Hepatocyte (in vitro differentiated cells): ENCODE data around the gene CLCF1.

Experiments used
- CTCF ChIP-seq: fragments of 200-600 bp; sonication (generic); IDR thresholded peaks from 2 replicates; pipeline ENCODE4 v1.5.1; 2016; ENCODE audit warnings: antibody characterized with exemption, mild to moderate bottlenecking; ENCODE audit not compliant: poor library complexity
- EZH2 ChIP-seq: fragments of 200-600 bp; sonication (generic); IDR thresholded peaks from 2 replicates; pipeline ENCODE4 v1.6.1; 2016; ENCODE audit warnings: antibody characterized with exemption, mild to moderate bottlenecking, borderline replicate concordance
- EZH2phosphoT487 ChIP-seq: fragments of 200-600 bp; sonication (generic); IDR thresholded peaks from one replicate; pipeline ENCODE4 v1.6.1; 2018; ENCODE audit warnings: antibody characterized with exemption, mild to moderate bottlenecking, low read depth, moderate library complexity; ENCODE audit not compliant: unreplicated experiment, severe bottlenecking

GRCh38 chr11:67352546-67353316, 20.7 kb downstream of the CLCF1 start:
- TF ChIP-seq CTCF (no peak), EZH2 (no peak), EZH2phosphoT487 (no peak)
